CD8-positive, alpha-beta memory T cell (primary cell): ENCODE measurements around the gene SH3BP2. TPM values are rescaled to one million over a fixed set of nuclear protein-coding genes. Genes with fewer than 3 reads are reported as not detected.

Source experiments
- CTCF ChIA-PET: fragments of 350-600 bp; sonication (Branson Sonifier 250); formaldehyde crosslinking; loops from one replicate; lab custom pipeline; 2021; ENCODE audit warnings: antibody characterized with exemption; lab: Charles Lee
- POLR2A ChIA-PET: fragments of 350-600 bp; sonication (Branson Sonifier 250); formaldehyde crosslinking; loops from one replicate; lab custom pipeline; 2021; ENCODE audit warnings: antibody characterized with exemption; lab: Charles Lee
- DNase-seq, 5 donors: peaks; one replicate each; pipeline versions ENCODE4 v3.0.0 to v3.0.0-alpha.2; 2020 to 2022; ENCODE audit warnings: mixed read lengths in 1 of 5
- H3K27ac ChIP-seq: one replicate; pipeline ENCODE4 v1.7.0; 2013; ENCODE audit warnings: low read depth, mild to moderate bottlenecking, low read length, moderate library complexity
- H3K27me3 ChIP-seq: 2 replicates; pipeline ENCODE4 v1.7.0; 2013; ENCODE audit warnings: low read length, mild to moderate bottlenecking; ENCODE audit not compliant: insufficient read depth, poor library complexity, severe bottlenecking
- H3K36me3 ChIP-seq: 2 replicates; pipeline ENCODE4 v1.7.0; 2013; ENCODE audit warnings: mild to moderate bottlenecking, low read length, moderate library complexity; ENCODE audit not compliant: insufficient read depth
- H3K4me1 ChIP-seq: 2 replicates; pipeline ENCODE4 v1.7.0; 2013; ENCODE audit warnings: mild to moderate bottlenecking, low read length, moderate library complexity; ENCODE audit not compliant: insufficient read depth
- H3K4me3 ChIP-seq: 2 replicates; pipeline ENCODE4 v1.7.0; 2013; ENCODE audit warnings: mild to moderate bottlenecking, low read length
- H3K9me3 ChIP-seq: 2 replicates; pipeline ENCODE4 v1.7.0; 2013; ENCODE audit warnings: mild to moderate bottlenecking, low read length
- H3K27ac Mint-ChIP-seq, 8 donors: one replicate each; pipeline ENCODE4 v1.8.0; 2020 to 2021; ENCODE audit warnings: mixed read lengths in 8 of 8, mild to moderate bottlenecking in 6 of 8, inconsistent platforms in 3 of 8, moderate library complexity in 3 of 8
- H3K27me3 Mint-ChIP-seq, 2 donors: one replicate each; pipeline ENCODE4 v1.8.0; 2020 to 2021; ENCODE audit warnings: mixed read lengths in 2 of 2, mild to moderate bottlenecking in 1 of 2, moderate library complexity in 1 of 2
- H3K36me3 Mint-ChIP-seq, 3 donors: one replicate each; pipeline ENCODE4 v1.8.0; 2020 to 2021; ENCODE audit warnings: mixed read lengths in 3 of 3, inconsistent platforms in 1 of 3, mild to moderate bottlenecking in 1 of 3
- H3K4me1 Mint-ChIP-seq, 3 donors: one replicate each; pipeline ENCODE4 v1.8.0; 2020 to 2021; ENCODE audit warnings: mixed read lengths in 3 of 3, inconsistent platforms in 1 of 3, mild to moderate bottlenecking in 1 of 3
- H3K4me3 Mint-ChIP-seq, 7 donors: one replicate each; pipeline ENCODE4 v1.8.0; 2020 to 2021; ENCODE audit warnings: mixed read lengths in 7 of 7, mild to moderate bottlenecking in 6 of 7, moderate library complexity in 4 of 7, inconsistent platforms in 2 of 7
- H3K9me3 Mint-ChIP-seq, 5 donors: one replicate each; pipeline ENCODE4 v1.8.0; 2020 to 2022; ENCODE audit warnings: mixed read lengths in 5 of 5, mild to moderate bottlenecking in 3 of 5, moderate library complexity in 2 of 5, inconsistent platforms in 1 of 5
- polyA plus RNA-seq: library from polyadenylated mRNA; unstranded; fragments of 300-500 nt; fragmentation: Illumina TruSeq; gene quantifications from one replicate; pipeline ENCODE4 v1.2.3, GENCODE V29; 2021
- total RNA-seq, 2 experiments: library from RNA; stranded (reverse); gene quantifications; one replicate each; pipeline ENCODE4 v1.2.3, GENCODE V29; 2021

Gene SH3BP2
- total and polyA plus RNA-seq, 3 experiments from 2014 or later = 35.7 to 75.4 (median 68.8) TPM

GRCh38 chr4:2834001-2834921, 41.4 kb downstream of the SH3BP2 start:
- DNase-seq = no peak
- peak overlapping the region in 7 of 8 donors; percentile 77 to 96 (median 90) for H3K27ac Mint-ChIP-seq
- CTCF ChIA-PET = interaction anchor here (1.3 to 1.5 kb wide), 2 partner anchors 70 to 77 kb away, joined by 3 to 7 read pairs; no protein-coding TSS in a partner anchor
- peaks cover 54% of the 10 kb centered on the region for H3K4me1 ChIP-seq
- no peaks in the 10 kb centered on the region for H3K27me3 ChIP-seq
- H3K9me3 ChIP-seq = no peaks in the 10 kb centered on the region
- peaks cover 0 to 40% (median 0%) of the 10 kb centered on the region in 3 donors for H3K36me3 Mint-ChIP-seq
- H3K27me3 Mint-ChIP-seq = no peaks in the 10 kb centered on the region
- H3K27ac ChIP-seq = peak overlapping the region; percentile 16
- no peaks in the 10 kb centered on the region for H3K9me3 Mint-ChIP-seq
- H3K36me3 ChIP-seq = no peaks in the 10 kb centered on the region
- H3K4me3 Mint-ChIP-seq = peak overlapping the region; percentile 13 to 85 (median 70)
- POLR2A ChIA-PET = interaction anchor here (0.6 kb wide), 2 partner anchors 18 to 49 kb away, joined by 5 read pairs; no protein-coding TSS in a partner anchor
- H3K4me1 Mint-ChIP-seq = peaks cover 50 to 61% (median 50%) of the 10 kb centered on the region in 3 donors
- H3K4me3 ChIP-seq = no peak overlapping the region

- peaks cover 57 to 70% (median 60%) of the 10 kb centered on the region in 3 donors for H3K4me1 Mint-ChIP-seq
- CTCF ChIA-PET = interaction anchor here (1.3 kb wide), 1 partner anchor 79 kb away, joined by 3 read pairs; no protein-coding TSS in a partner anchor
- POLR2A ChIA-PET = no interaction called here
- no peaks in the 10 kb centered on the region for H3K36me3 ChIP-seq
- H3K9me3 Mint-ChIP-seq = no peaks in the 10 kb centered on the region
- DNase-seq = no peak
- no peaks in the 10 kb centered on the region for H3K27me3 Mint-ChIP-seq
- H3K27ac ChIP-seq = peak overlapping the region; percentile 51
- H3K27ac Mint-ChIP-seq = peak overlapping the region in 7 of 8 donors; percentile 42 to 98 (median 78)
- H3K4me3 ChIP-seq = no peak overlapping the region
- H3K27me3 ChIP-seq = no peaks in the 10 kb centered on the region
- peak overlapping the region in 4 of 7 donors; percentile 41 to 70 (median 66) for H3K4me3 Mint-ChIP-seq
- peaks cover 59% of the 10 kb centered on the region for H3K4me1 ChIP-seq
- no peaks in the 10 kb centered on the region for H3K9me3 ChIP-seq
- H3K36me3 Mint-ChIP-seq = peaks cover 0 to 27% (median 2%) of the 10 kb centered on the region in 3 donors
These were observed 43.1 kb downstream of the SH3BP2 start for GRCh38 chr4:2835978-2836377.

GRCh38 chr4:2836391-2836859, 43.5 kb downstream of the SH3BP2 start:
- H3K4me1 ChIP-seq = peaks cover 59% of the 10 kb centered on the region
- H3K27me3 ChIP-seq = no peaks in the 10 kb centered on the region
- H3K9me3 ChIP-seq = no peaks in the 10 kb centered on the region
- no peaks in the 10 kb centered on the region for H3K36me3 ChIP-seq
- no peaks in the 10 kb centered on the region for H3K27me3 Mint-ChIP-seq
- no peak overlapping the region for H3K4me3 ChIP-seq
- CTCF ChIA-PET = no interaction called here
- H3K4me3 Mint-ChIP-seq = peak overlapping the region in 4 of 7 donors; percentile 23 to 65 (median 38)
- H3K27ac ChIP-seq = peak overlapping the region; percentile 51
- peaks cover 57 to 70% (median 63%) of the 10 kb centered on the region in 3 donors for H3K4me1 Mint-ChIP-seq
- no peak for DNase-seq
- peaks cover 0 to 23% (median 2%) of the 10 kb centered on the region in 3 donors for H3K36me3 Mint-ChIP-seq
- H3K9me3 Mint-ChIP-seq = no peaks in the 10 kb centered on the region
- POLR2A ChIA-PET = no interaction called here
- peak overlapping the region in 7 of 8 donors; percentile 33 to 96 (median 70) for H3K27ac Mint-ChIP-seq

GRCh38 chr4:2837110-2837903, 44.4 kb downstream of the SH3BP2 start:
- no peaks in the 10 kb centered on the region for H3K9me3 ChIP-seq
- peaks cover 59% of the 10 kb centered on the region for H3K4me1 ChIP-seq
- Mint-ChIP-seq H3K4me1 (peaks cover 57 to 75% (median 67%) of the 10 kb centered on the region in 3 donors), H3K36me3 (peaks cover 0 to 14% (median 4%) of the 10 kb centered on the region in 3 donors), H3K4me3 (peak overlapping the region; percentile 75 to 87 (median 84)), H3K9me3 (no peaks in the 10 kb centered on the region), H3K27ac (peak overlapping the region; percentile 83 to 96 (median 93)), H3K27me3 (no peaks in the 10 kb centered on the region)
- H3K4me3 ChIP-seq = peak overlapping the region; percentile 60
- DNase-seq = no peak
- H3K27ac ChIP-seq = peak overlapping the region; percentile 48
- CTCF ChIA-PET = interaction anchor here (1.6 kb wide), 2 partner anchors 19 to 52 kb away, joined by 3 to 6 read pairs; no protein-coding TSS in a partner anchor
- no peaks in the 10 kb centered on the region for H3K36me3 ChIP-seq
- H3K27me3 ChIP-seq = no peaks in the 10 kb centered on the region
- POLR2A ChIA-PET = interaction anchor here (1.3 kb wide), 1 partner anchor 14 kb away, joined by 4 read pairs; no protein-coding TSS in a partner anchor

- POLR2A ChIA-PET = interaction anchor here (1.3 kb wide), 1 partner anchor 14 kb away, joined by 4 read pairs; no protein-coding TSS in a partner anchor
- Mint-ChIP-seq H3K27me3 (no peaks in the 10 kb centered on the region), H3K27ac (peak overlapping the region; percentile 83 to 96 (median 93)), H3K36me3 (peaks cover 0 to 7% (median 4%) of the 10 kb centered on the region in 3 donors), H3K9me3 (no peaks in the 10 kb centered on the region), H3K4me1 (peaks cover 64 to 79% (median 73%) of the 10 kb centered on the region in 3 donors), H3K4me3 (peak overlapping the region; percentile 75 to 87 (median 84))
- H3K27ac ChIP-seq = peak overlapping the region; percentile 48
- H3K36me3 ChIP-seq = no peaks in the 10 kb centered on the region
- no peaks in the 10 kb centered on the region for H3K9me3 ChIP-seq
- DNase-seq = peak; percentile 57 to 84 (median 76)
- H3K27me3 ChIP-seq = no peaks in the 10 kb centered on the region
- H3K4me1 ChIP-seq = peaks cover 64% of the 10 kb centered on the region
- CTCF ChIA-PET = interaction anchor here (1.6 to 2.0 kb wide), 3 partner anchors 20 to 75 kb away, joined by 3 to 10 read pairs (median 6); no protein-coding TSS in a partner anchor
- H3K4me3 ChIP-seq = peak overlapping the region; percentile 60
These were observed 45.1 kb downstream of the SH3BP2 start for GRCh38 chr4:2837904-2838496.

- peaks cover 63% of the 10 kb centered on the region for H3K4me1 ChIP-seq
- H3K27me3 ChIP-seq = no peaks in the 10 kb centered on the region
- peak overlapping the region; percentile 2 to 87 (median 81) for H3K4me3 Mint-ChIP-seq
- H3K27me3 Mint-ChIP-seq = no peaks in the 10 kb centered on the region
- no peaks in the 10 kb centered on the region for H3K9me3 ChIP-seq
- ChIA-PET POLR2A (interaction anchor here (0.8 kb wide), 1 partner anchor 75 kb away, joined by 3 read pairs; no protein-coding TSS in a partner anchor), CTCF (interaction anchor here (1.6 to 2.3 kb wide), 3 partner anchors 21 to 76 kb away, joined by 6 to 10 read pairs (median 6); no protein-coding TSS in a partner anchor)
- H3K4me3 ChIP-seq = peak overlapping the region; percentile 60
- H3K36me3 ChIP-seq = no peaks in the 10 kb centered on the region
- peak overlapping the region; percentile 83 to 96 (median 93) for H3K27ac Mint-ChIP-seq
- H3K4me1 Mint-ChIP-seq = peaks cover 62 to 74% (median 73%) of the 10 kb centered on the region in 3 donors
- DNase-seq = no peak
- no peak overlapping the region for H3K27ac ChIP-seq
- H3K9me3 Mint-ChIP-seq = no peaks in the 10 kb centered on the region
- peaks cover 0 to 4% (median 1%) of the 10 kb centered on the region in 3 donors for H3K36me3 Mint-ChIP-seq
These were observed 46.2 kb downstream of the SH3BP2 start for GRCh38 chr4:2839060-2839459.
